MV-4-11 (cell line): ENCODE measurements around the gene MUTYH.
"Not testable (repeated sequence)": the region's sequence is repeated elsewhere in the genome, so short reads cannot be mapped to it uniquely, and the experiment has no call there.

ENCODE experiments used
- DNase-seq: peaks from one replicate; lab custom pipeline; 2025; lab: John Stamatoyannopoulos, UW

The MUTYH gene

GRCh38 chr1:45339789-45340558 lies at the start of gene MUTYH, which contains the start of gene TOE1:
Gene MUTYH, minus strand, starts transcription at chr1:45340440. Its CDS starts 5,935 bp downstream, at chr1:45334505.
Gene TOE1, plus strand, starts transcription at chr1:45340170. Its CDS starts 83 bp downstream, at chr1:45340253.
- DNase-seq, result peak; percentile 92

DNA sequence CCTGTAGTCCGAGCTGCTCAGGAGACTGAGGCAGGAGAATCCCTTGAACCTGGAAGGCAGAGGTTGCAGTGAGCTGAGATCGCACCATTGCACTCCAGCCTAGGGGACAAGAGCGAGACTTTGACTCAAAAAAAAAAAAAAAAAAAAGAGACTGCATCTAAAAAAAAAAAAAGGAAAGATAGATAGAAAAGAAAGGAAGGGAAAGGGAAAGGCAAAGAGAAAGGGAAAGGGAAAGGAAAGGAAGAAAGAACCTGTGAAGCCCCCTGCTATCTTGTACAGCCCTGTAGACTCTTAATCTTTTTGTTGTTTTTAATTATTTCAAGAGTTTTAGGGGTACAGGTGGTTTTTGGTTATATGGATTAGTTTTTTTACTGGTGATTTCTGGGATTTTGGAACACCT lies 46.0 kb upstream of the MUTYH start:
- DNase-seq, result no peak

GRCh38 chr1:45385302-45385701 lies 45.1 kb upstream of the MUTYH start:
- DNase-seq, result no peak

- not testable (repeated sequence) for DNase-seq
Observed at GRCh38 chr1:45384213-45384612, 44.0 kb upstream of the MUTYH start.

DNA sequence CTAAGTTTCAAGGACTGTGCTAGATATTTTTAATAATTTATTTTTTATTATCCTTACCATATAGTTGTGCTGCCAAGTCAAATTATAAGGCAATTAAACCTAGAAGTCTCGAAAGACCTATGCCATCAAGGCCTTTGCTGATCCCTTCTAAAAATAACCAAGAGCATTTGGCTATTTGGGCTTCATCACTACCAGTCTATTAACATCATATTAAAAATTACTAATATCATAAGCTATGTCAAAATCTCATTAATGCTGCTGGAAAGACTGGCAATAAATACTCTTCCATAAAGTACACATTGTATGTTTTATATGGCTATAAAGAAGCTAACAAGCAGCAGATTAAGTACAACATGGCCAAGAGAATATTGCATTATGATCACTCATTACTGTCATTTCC lies 43.0 kb upstream of the MUTYH start:
- DNase-seq, result no peak

DNA sequence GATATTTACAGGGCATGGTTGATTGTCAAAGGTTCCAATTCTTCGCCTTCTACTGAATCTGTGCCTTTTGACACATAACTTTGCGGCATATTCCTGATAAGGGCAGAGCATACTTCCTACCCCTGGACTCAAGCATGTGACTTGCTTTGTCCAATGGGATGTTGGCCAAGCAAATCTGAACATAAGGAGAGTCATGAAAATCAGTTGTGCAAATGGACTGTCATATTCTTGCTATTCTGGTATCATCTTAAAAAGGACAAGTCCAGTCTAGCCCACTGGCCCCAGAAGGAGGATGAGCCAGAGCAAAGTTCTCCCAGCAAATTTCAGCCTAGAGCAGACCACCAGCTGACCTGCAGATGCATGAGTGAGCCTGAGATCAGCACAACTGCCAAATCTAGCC lies 41.0 kb upstream of the MUTYH start:
- no peak for DNase-seq

- no peak for DNase-seq
Observed at GRCh38 chr1:45380730-45381129, 40.5 kb upstream of the MUTYH start.

DNA sequence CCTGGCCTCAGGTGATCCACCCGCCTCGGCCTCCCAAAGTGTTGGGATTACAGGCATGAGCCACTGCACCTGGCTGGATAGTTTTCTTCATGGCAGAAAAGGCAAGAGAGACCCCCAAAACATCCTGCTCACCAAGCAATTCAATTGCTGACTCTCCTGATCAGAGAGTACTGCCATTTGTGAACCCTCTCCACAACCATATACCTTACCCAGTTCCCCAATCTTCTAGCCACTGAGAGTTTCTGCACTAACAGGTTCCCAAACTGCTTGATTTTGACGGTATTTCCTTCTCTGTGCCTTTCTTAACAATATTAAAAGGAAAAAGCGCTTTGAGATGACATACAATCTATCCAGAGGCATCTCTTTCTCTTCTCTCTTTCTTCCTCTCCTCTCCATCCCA lies 39.9 kb upstream of the MUTYH start:
- DNase-seq, result no peak

DNA sequence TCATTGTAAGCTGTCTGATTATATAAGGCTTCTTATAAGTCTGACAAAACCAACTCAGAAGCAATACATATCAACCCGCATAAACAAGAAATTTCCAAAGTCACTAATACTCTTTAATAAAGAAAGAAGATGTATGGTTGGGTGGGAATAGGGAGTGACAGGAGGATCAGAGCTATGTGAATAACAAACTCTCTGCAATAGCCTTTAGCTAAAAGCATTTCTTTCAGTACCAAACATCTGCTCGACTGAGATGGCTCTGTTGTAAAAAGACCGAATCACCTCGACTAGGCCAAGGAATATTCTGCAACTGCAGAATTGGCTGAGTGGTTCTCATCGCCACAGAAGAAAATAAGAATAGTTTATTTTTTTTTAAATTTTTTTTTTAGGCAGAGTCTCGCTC lies 39.3 kb upstream of the MUTYH start:
- no peak for DNase-seq

GRCh38 chr1:45378184-45378583 lies 37.9 kb upstream of the MUTYH start:
- DNase-seq, result no peak

GRCh38 chr1:45375104-45376090 lies 35.2 kb upstream of the MUTYH start:
- DNase-seq, result no peak

DNA sequence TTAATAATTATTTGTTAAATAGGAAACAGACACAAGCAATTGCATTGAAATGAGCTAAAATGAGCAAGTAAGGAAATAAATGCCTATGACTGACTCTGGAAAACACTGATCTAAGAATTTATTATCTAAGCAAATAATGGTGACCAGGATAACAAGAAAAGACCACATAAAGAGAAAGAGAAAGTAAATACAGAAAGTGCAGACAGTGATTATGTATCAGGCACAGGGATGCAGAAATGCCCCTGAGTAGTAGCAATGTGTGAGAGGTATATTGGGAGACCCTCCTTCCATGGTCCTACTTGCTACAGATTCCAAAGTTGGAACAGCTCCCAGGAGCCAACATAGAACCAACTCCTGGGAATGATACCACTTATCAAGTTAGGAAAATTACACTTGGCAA lies 33.3 kb upstream of the MUTYH start:
- no peak for DNase-seq

DNA sequence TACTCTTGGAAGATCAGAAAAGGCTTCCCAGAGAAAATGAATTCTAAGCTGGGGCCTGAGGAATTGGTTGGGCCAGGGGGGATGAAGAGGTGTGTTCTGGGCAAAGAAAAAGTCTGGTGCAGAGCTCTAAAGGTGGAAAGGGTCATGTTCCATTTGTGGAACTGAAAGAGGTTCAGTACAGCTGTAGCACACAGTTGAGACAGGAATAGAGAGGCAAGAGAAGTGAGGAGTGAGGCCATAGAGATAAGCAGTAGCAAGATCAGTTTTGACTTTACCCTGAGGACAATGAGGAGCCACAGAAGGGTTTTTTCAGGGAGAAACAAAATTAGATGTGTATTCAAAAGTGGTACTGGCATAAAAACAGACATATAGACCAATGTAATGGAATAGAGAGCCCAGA lies 30.3 kb upstream of the MUTYH start:
- peak; percentile 15 for DNase-seq

- peak; percentile 17 for DNase-seq
Observed at GRCh38 chr1:45365051-45365450, 24.8 kb upstream of the MUTYH start.

DNA sequence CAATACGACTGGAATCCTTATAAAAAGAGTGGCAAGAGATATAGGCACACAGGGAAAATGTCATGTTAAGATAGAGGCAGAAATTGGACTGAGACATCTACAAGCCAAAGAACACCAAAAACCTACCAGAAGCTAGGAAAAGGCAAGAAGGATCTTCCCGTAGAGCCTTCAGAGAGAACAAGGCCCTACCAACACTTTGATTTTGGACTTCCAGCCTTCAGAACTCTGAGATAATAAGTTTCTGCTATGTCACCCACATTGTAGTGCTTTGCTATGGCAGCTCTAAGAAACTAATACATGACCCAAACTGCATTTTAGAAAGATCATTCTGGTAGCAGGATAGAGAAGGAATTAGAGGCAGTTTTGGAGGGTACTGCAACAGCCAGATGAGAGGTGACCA lies 24.1 kb upstream of the MUTYH start:
- no peak for DNase-seq

GRCh38 chr1:45360981-45361380 lies 20.7 kb upstream of the MUTYH start:
- peak; percentile 43 for DNase-seq

- DNase-seq, result peak; percentile 70
Observed at GRCh38 chr1:45359882-45360513, 19.8 kb upstream of the MUTYH start.

DNA sequence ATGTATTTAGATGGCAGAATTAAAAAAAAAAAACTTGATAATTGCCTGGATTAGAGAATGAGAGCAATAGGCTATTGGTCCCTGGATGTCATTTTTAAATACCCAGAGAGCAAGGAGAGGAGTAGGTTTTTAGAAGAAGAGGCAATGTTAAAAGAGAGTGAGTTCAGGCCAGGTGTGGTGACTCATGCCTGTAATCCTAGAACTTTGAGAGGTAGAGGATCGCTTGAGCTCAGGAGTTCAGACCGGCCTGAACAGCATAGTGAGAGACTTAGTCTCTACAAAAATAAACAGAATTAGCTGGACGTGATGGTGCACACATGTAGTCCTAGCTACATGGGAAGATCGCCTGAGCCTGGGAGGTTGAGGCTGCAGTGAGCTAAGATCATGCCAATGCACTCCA lies 15.9 kb upstream of the MUTYH start:
- no peak for DNase-seq

DNA sequence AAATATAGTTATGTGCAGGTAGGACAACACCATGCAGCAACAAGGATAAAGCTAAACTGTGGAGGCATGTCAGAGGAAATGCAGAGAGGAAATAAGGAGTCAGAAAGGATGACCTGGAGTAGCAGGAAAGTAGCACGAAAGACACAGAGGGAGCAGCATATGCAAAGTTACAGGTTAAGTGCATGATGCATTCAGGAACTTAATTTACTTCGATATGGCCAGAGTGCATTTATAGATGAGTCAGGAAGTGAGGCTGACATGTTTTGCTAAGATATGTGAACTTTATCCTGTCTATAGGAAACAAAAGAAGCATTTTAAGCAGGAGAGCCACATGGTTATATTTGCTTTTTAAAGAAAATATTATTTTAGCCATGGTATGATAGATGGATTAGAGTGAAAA lies 15.4 kb upstream of the MUTYH start:
- no peak for DNase-seq

GRCh38 chr1:45354838-45355237 lies 14.6 kb upstream of the MUTYH start:
- DNase-seq, result no peak

DNA sequence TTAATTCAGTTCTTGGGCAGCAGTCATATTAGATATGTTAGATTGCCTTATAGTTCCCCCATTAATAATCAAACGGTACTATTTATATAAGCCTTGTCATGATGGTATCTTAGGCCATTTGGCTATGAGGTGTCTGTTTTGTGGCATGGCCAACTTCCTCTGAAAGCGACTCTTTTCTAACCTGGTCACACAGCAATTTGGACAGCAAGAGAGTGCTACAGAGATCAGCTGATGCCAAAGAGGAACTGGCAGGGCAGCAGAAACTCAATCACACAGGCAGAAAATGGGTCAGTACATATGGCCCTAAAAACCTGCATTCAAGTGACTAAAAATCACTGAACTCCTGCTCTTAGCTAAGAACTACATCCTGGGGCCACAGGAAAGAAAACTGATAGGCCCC lies 13.4 kb upstream of the MUTYH start:
- DNase-seq, result peak; percentile 38

GRCh38 chr1:45351508-45351907 lies 11.3 kb upstream of the MUTYH start:
- no peak for DNase-seq
